HG02798 (cell line): Measurements from ENCODE around the gene EEF2K.
"Not testable (repeated sequence)": the region's sequence is repeated elsewhere in the genome, so short reads cannot be mapped to it uniquely, and the experiment has no call there.

Source experiments
- ATAC-seq: cut with Tn5 transposase; IDR thresholded peaks from one replicate; pipeline ENCODE4 v1.9.1; 2021; ENCODE audit warnings: mild to moderate bottlenecking; ENCODE audit not compliant: unreplicated experiment, poor library complexity

EEF2K gene

GRCh38 chr16:22284637-22285036, 78.6 kb downstream of the EEF2K start:
- no peak for ATAC-seq

- ATAC-seq: no peak
Observed at GRCh38 chr16:22285080-22285479, 79.0 kb downstream of the EEF2K start.

GRCh38 chr16:22291020-22291419, 84.9 kb downstream of the EEF2K start:
- ATAC-seq: no peak

- ATAC-seq: no peak
Observed at GRCh38 chr16:22291860-22292318, 85.8 kb downstream of the EEF2K start.

GRCh38 chr16:22292320-22292719, 86.2 kb downstream of the EEF2K start:
- no peak for ATAC-seq

GRCh38 chr16:22293137-22294106, 87.3 kb downstream of the EEF2K start:
- no peak for ATAC-seq

GRCh38 chr16:22296225-22297113, 90.4 kb downstream of the EEF2K start:
- ATAC-seq: no peak

- ATAC-seq: peak; percentile 89
Observed at GRCh38 chr16:22297114-22297870, 91.2 kb downstream of the EEF2K start, which contains the start of gene POLR3E. Gene POLR3E (plus strand): TSS chr16:22297409. CDS start chr16:22302969, 5,560 bp downstream.

GRCh38 chr16:22297871-22298733, 92.0 kb downstream of the EEF2K start:
- ATAC-seq: peak; percentile 32

- no peak for ATAC-seq
Observed at GRCh38 chr16:22299036-22299435, 93.0 kb downstream of the EEF2K start.

- ATAC-seq: no peak
Observed at GRCh38 chr16:22300427-22301071, 94.5 kb downstream of the EEF2K start.

GRCh38 chr16:22301423-22301822, 95.3 kb downstream of the EEF2K start:
- ATAC-seq: not testable (repeated sequence)

- ATAC-seq: no peak
Observed at GRCh38 chr16:22302776-22303363, 96.8 kb downstream of the EEF2K start.

GRCh38 chr16:22304411-22304810, 98.3 kb downstream of the EEF2K start:
- ATAC-seq: no peak

- ATAC-seq: no peak
Observed at GRCh38 chr16:22306788-22307187, 100.7 kb downstream of the EEF2K start.

GRCh38 chr16:22307838-22308237, 101.8 kb downstream of the EEF2K start:
- ATAC-seq: no peak

GRCh38 chr16:22308824-22309520, 102.9 kb downstream of the EEF2K start:
- no peak for ATAC-seq

GRCh38 chr16:22311520-22311919, 105.4 kb downstream of the EEF2K start:
- ATAC-seq: no peak
